Measurements from ENCODE around the gene SORCS2.

DNA sequence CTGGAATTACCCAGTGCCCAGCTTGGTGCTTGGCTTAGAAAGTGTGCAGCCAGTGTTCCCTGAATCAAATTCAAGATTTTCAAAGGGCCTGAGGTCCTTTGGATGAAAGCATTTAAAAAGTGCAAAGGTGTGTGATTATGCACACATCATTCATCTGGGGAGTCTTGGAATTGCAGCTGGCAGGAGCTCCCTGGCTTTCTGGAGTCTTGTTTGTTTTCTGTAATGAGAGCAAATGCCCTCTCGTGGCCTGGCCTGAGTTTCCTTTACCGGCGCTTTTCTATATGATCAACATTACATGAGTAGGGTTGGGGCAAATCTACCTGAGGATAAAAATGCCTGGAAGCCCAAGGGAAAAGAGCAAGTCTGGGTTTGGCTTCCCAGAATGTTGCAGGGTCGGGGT is 24.6 kb upstream of the SORCS2 start:
- TF ChIP-seq, protein P1, sequence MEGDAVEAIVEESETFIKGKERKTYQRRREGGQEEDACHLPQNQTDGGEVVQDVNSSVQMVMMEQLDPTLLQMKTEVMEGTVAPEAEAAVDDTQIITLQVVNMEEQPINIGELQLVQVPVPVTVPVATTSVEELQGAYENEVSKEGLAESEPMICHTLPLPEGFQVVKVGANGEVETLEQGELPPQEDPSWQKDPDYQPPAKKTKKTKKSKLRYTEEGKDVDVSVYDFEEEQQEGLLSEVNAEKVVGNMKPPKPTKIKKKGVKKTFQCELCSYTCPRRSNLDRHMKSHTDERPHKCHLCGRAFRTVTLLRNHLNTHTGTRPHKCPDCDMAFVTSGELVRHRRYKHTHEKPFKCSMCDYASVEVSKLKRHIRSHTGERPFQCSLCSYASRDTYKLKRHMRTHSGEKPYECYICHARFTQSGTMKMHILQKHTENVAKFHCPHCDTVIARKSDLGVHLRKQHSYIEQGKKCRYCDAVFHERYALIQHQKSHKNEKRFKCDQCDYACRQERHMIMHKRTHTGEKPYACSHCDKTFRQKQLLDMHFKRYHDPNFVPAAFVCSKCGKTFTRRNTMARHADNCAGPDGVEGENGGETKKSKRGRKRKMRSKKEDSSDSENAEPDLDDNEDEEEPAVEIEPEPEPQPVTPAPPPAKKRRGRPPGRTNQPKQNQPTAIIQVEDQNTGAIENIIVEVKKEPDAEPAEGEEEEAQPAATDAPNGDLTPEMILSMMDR (conservative IDR thresholded peaks at IDR 0.05; ENCODE audit: low read depth, low read length), result no peak; the same call in 1 of the 2 replicates
- no peak for TF ChIP-seq EZH2phosphoT487 (IDR thresholded peaks at IDR 0.05; ENCODE audit: borderline replicate concordance, low read length)

Measured in PC-3 (cell line).